ENCODE data around the gene SIAH2.

DNA sequence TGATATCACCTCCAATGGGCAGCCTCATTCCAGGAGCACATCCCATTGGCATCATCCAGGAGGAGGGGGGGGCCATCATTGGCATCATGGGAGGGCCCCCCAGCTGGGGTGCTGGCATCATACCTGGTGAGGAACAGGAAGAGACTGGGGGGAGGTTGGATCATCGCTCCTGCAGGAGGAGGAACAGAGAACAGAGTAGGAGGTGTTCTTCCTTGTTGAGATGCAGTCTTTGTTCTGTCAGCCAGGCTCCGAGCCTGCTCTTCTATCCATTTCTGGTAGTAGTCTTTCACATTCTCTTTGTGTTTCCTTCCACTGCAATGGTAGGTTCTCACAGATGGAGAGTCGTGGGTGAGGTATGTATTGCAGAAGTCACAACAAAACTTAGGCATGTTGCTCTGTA lies 42.5 kb downstream of the SIAH2 start:
- TF ChIP-seq YY1 (IDR thresholded peaks at IDR 0.05; ENCODE audit: insufficient read depth, insufficient read length) (no peak), SUZ12 (IDR thresholded peaks at IDR 0.05; ENCODE audit: extremely low read depth, insufficient read depth, insufficient read length) (no peak), ZNF274 (IDR thresholded peaks at IDR 0.05; ENCODE audit: low read depth, low read length) (no peak)

All from NT2/D1 (cell line).